Keratinocyte (primary cell): Measurements from ENCODE around the gene CST6. TPM values are rescaled to one million over a fixed set of nuclear protein-coding genes. Genes with fewer than 3 reads are reported as not detected.

Experiments used
- DNase-seq: peaks from one replicate; pipeline ENCODE4 v3.0.0-alpha.2; 2011; ENCODE audit warnings: low read depth, missing footprints, low spot score
- FAIRE-seq: peaks from 2 replicates; lab custom pipeline; 2011; peaks lifted over from hg19 to GRCh38; lab: Jason Lieb, UNC
- H2AFZ ChIP-seq: 2 replicates; pipeline ENCODE4 v1.6.0; 2012; ENCODE audit warnings: low read length, control low read depth, inconsistent platforms; ENCODE audit not compliant: control insufficient read depth
- H3K27ac ChIP-seq: 2 replicates; pipeline ENCODE4 v1.5.1; 2011; ENCODE audit warnings: low read length; ENCODE audit not compliant: control insufficient read depth, insufficient read depth
- H3K27me3 ChIP-seq: 3 replicates; pipeline ENCODE4 v1.6.0; 2011; ENCODE audit warnings: low read length; ENCODE audit not compliant: control insufficient read depth, insufficient read depth; ENCODE audit errors: extremely low read depth
- H3K36me3 ChIP-seq, 2 experiments: 2 replicates in 1 of 2; 3 replicates in 1 of 2; pipeline ENCODE4 v1.5.1; 2011; ENCODE audit warnings: low read length in 2 of 2, mild to moderate bottlenecking in 1 of 2; ENCODE audit not compliant: control insufficient read depth in 2 of 2, insufficient read depth in 2 of 2; ENCODE audit errors: extremely low read depth in 1 of 2
- H3K4me1 ChIP-seq: 3 replicates; pipeline ENCODE4 v1.5.1; 2011; ENCODE audit warnings: low read length; ENCODE audit not compliant: control insufficient read depth, insufficient read depth; ENCODE audit errors: extremely low read depth
- H3K4me2 ChIP-seq: 3 replicates; pipeline ENCODE4 v1.6.0; 2011; ENCODE audit warnings: low read depth, low read length; ENCODE audit not compliant: control insufficient read depth, insufficient read depth; ENCODE audit errors: extremely low read depth
- H3K4me3 ChIP-seq, 3 experiments: fragments of 200-600 bp in 1 of 3; sonication (generic) in 1 of 3; 2 replicates in 2 of 3; 3 replicates in 1 of 3; pipeline ENCODE4 v1.5.1; 2011 to 2016; ENCODE audit warnings: low read length in 3 of 3, mild to moderate bottlenecking in 3 of 3, control low read depth in 2 of 3, inconsistent platforms in 1 of 3, low read depth in 1 of 3, mixed read lengths in 1 of 3, mixed run types in 1 of 3, moderate library complexity in 1 of 3; ENCODE audit not compliant: control insufficient read depth in 2 of 3, insufficient read depth in 2 of 3; ENCODE audit errors: extremely low read depth in 1 of 3
- H3K79me2 ChIP-seq: 2 replicates; pipeline ENCODE4 v1.6.0; 2012; ENCODE audit warnings: low read length; ENCODE audit not compliant: control insufficient read depth, insufficient read depth
- H3K9ac ChIP-seq: 3 replicates; pipeline ENCODE4 v1.6.0; 2011; ENCODE audit warnings: low read length; ENCODE audit not compliant: control insufficient read depth, insufficient read depth; ENCODE audit errors: extremely low read depth
- H3K9me1 ChIP-seq: 3 replicates; pipeline ENCODE4 v1.6.0; 2011; ENCODE audit warnings: low read length; ENCODE audit not compliant: control insufficient read depth, insufficient read depth; ENCODE audit errors: extremely low read depth
- H3K9me3 ChIP-seq: 2 replicates; pipeline ENCODE4 v1.5.1; 2012; ENCODE audit warnings: low read depth, low read length; ENCODE audit not compliant: control insufficient read depth
- H4K20me1 ChIP-seq: 3 replicates; pipeline ENCODE4 v1.6.0; 2011; ENCODE audit warnings: low read length; ENCODE audit not compliant: control insufficient read depth, insufficient read depth; ENCODE audit errors: extremely low read depth
- EZH2 ChIP-seq: IDR thresholded peaks from one replicate; pipeline ENCODE4 v1.6.1; 2012; ENCODE audit warnings: inconsistent platforms, mild to moderate bottlenecking, low read length, moderate library complexity
- dilution Hi-C: fragments of 300-500 bp; cut with MboI; formaldehyde crosslinking; loops from one replicate; pipeline ENCODE4 v1.7.0; 2020; ENCODE audit warnings: low sequenced_read_pairs; ENCODE audit not compliant: extremely low pct_ligation_motif_present
- polyA plus RNA-seq, 5 experiments: library from polyadenylated mRNA; depleted of rRNA in 3 of 5; stranded (reverse) in 3 of 5; stranded (forward) in 1 of 5; unstranded in 1 of 5; fragments of >200 nt; gene quantifications; 1 replicate in 1 of 5; 2 replicates in 3 of 5; 3 replicates in 1 of 5; pipeline versions ENCODE4 v1.2.1 to v1.2.3, GENCODE V29; 2011 to 2012; ENCODE audit warnings: missing spikeins in 2 of 5, low read depth in 1 of 5, low replicate concordance in 1 of 5
- TF ChIP-seq, protein P1 (sequence below), 3 experiments: IDR thresholded peaks in 1 of 3; conservative IDR thresholded peaks in 1 of 3; optimal IDR thresholded peaks in 1 of 3; 2 replicates in 2 of 3; 3 replicates in 1 of 3; pipeline versions ENCODE3 to v1.5.1; 2011; ENCODE audit warnings: low read length in 3 of 3, mild to moderate bottlenecking in 3 of 3, moderate library complexity in 2 of 3, control low read depth in 1 of 3, inconsistent platforms in 1 of 3; ENCODE audit not compliant: insufficient read depth in 2 of 3; ENCODE audit errors: extremely low read depth in 1 of 3

CST6 gene
- polyA plus RNA-seq, 1 donor (not counting 4 experiments of a cell fraction or from before 2014, with no cell fraction given), result 1.4 TPM

DNA sequence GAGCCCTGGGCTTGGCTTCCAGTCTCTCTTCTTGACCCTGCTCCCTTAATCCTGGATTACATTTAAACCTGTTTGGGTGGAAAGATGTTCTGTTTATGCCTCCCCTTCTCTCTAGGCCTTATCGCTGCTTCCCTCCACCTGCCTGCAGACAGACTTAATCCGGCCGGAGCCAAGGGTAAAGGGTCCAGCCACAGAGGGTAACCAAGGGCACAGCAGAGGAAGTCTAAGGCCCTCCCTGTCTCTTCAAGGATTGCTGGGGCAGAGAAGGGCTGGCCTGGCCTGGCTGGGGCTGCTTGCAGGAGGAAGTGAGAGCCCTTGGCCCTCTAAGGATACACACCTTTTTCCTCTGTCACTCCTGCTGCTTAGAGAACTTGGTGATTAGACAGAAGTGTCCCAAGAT is 35.1 kb downstream of the CST6 start:
- Histone ChIP-seq H4K20me1 (no peaks in the 10 kb centered on the region), H3K9me1 (no peaks in the 10 kb centered on the region), H3K79me2 (no peaks in the 10 kb centered on the region), H3K4me2 (no peak overlapping the region), H2AFZ (no peak overlapping the region), H3K36me3 (no peaks in the 10 kb centered on the region), H3K9ac (no peak overlapping the region), H3K27me3 (peaks cover 11% of the 10 kb centered on the region), H3K9me3 (no peaks in the 10 kb centered on the region), H3K4me1 (peaks cover 11% of the 10 kb centered on the region), H3K27ac (no peak overlapping the region), H3K4me3 (no peak overlapping the region)
- TF ChIP-seq EZH2, result no peak
- TF ChIP-seq, protein P1, sequence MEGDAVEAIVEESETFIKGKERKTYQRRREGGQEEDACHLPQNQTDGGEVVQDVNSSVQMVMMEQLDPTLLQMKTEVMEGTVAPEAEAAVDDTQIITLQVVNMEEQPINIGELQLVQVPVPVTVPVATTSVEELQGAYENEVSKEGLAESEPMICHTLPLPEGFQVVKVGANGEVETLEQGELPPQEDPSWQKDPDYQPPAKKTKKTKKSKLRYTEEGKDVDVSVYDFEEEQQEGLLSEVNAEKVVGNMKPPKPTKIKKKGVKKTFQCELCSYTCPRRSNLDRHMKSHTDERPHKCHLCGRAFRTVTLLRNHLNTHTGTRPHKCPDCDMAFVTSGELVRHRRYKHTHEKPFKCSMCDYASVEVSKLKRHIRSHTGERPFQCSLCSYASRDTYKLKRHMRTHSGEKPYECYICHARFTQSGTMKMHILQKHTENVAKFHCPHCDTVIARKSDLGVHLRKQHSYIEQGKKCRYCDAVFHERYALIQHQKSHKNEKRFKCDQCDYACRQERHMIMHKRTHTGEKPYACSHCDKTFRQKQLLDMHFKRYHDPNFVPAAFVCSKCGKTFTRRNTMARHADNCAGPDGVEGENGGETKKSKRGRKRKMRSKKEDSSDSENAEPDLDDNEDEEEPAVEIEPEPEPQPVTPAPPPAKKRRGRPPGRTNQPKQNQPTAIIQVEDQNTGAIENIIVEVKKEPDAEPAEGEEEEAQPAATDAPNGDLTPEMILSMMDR (optimal IDR thresholded peaks at IDR 0.05 in 1 of 3, IDR thresholded peaks at IDR 0.05 in 1 of 3, conservative IDR thresholded peaks at IDR 0.05 in 1 of 3; ENCODE audit: extremely low read depth in 1 of 3, insufficient read depth in 2 of 3, low read length in 3 of 3), result no peak
- dilution Hi-C loops, result no loop called here
- FAIRE-seq (no peak), DNase-seq (no peak)

DNA sequence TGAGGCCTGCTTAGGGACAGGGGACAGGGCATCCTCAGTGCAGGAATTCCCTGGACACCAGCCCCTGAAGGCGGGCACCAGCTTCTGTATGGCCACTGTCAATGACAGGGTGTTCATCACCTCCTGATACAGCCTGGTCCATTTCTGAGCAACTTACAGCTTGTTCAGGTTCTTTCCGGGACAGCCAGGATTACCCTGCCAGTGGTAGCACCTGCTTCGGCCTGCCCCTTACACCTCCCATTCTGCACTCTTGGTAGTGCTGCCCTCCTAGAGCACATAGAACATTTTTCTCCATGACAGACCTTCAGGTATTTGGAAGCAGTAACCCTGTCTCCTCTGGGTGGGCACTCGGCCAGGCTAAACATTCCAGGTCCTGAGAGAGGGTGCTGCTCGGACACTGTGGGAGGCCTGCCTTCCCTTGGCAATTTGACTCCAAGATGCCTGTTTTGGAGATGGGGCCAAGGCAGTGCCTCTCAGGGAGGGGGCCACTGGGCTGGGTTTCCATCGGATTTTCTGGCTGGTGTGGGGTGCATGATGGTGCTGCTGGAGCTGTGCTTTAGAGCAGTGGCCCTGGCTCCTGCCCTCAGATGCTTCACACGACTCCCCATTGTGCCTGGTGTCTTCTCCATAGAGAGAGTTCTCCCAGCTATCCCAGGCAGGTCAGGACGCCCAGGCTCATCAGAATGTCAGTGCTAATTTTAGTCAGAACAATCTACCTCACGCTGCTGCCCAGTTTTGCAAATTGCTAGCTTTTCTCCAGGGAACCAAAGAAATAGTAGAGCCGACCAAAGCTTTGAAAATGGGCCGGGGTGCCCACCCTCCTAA is 35.9 kb downstream of the CST6 start:
- no peak overlapping the region for H3K4me3 ChIP-seq
- no peak for DNase-seq
- H3K4me2 ChIP-seq, result no peak overlapping the region
- no peak overlapping the region for H2AFZ ChIP-seq
- H3K79me2 ChIP-seq, result peaks cover 6% of the 10 kb centered on the region
- FAIRE-seq, result no peak
- no peak overlapping the region for H3K27ac ChIP-seq
- dilution Hi-C loops, result no loop called here
- TF ChIP-seq, protein P1 (optimal IDR thresholded peaks at IDR 0.05 in 1 of 3, IDR thresholded peaks at IDR 0.05 in 1 of 3, conservative IDR thresholded peaks at IDR 0.05 in 1 of 3; ENCODE audit: extremely low read depth in 1 of 3, insufficient read depth in 2 of 3, low read length in 3 of 3), result no peak
- TF ChIP-seq EZH2, result no peak
- H3K9ac ChIP-seq, result no peak overlapping the region
- no peaks in the 10 kb centered on the region for H3K9me3 ChIP-seq
- H3K4me1 ChIP-seq, result peaks cover 11% of the 10 kb centered on the region
- H3K36me3 ChIP-seq, result no peaks in the 10 kb centered on the region
- no peaks in the 10 kb centered on the region for H4K20me1 ChIP-seq
- H3K27me3 ChIP-seq, result peaks cover 11% of the 10 kb centered on the region
- H3K9me1 ChIP-seq, result no peaks in the 10 kb centered on the region
